SK-N-SH (cell line): ENCODE data around the gene MTHFS. TPM values are rescaled to one million over a fixed set of nuclear protein-coding genes. Genes with fewer than 3 reads are reported as not detected.
A peak's percentile ranks its signal among the peaks of the same experiment; 100 is the strongest.

Experiments
- CTCF ChIA-PET: fragments of 300-600, 350-600 bp; formaldehyde crosslinking; extraction: SDS; loops from one replicate; lab custom pipeline; 2021; lab: Yijun Ruan, JAX
- POLR2A ChIA-PET: fragments of 350-600 bp; sonication (Branson Sonifier 250); formaldehyde crosslinking; extraction: SDS; loops from one replicate; lab custom pipeline; 2020; ENCODE audit warnings: antibody characterized with exemption, inconsistent platforms; lab: Yijun Ruan, JAX
- DNase-seq: peaks from one replicate; pipeline ENCODE4 v3.0.0; 2012
- H2AFZ ChIP-seq: fragments of 200-600 bp; sonication (generic); 2 replicates; pipeline ENCODE4 v1.8.1; 2016; ENCODE audit warnings: antibody characterized with exemption, mild to moderate bottlenecking, low read depth
- H3F3A ChIP-seq: fragments of 200-600 bp; sonication (generic); replicated peaks from 2 replicates; pipeline ENCODE3; 2016; ENCODE audit warnings: antibody characterized with exemption, mild to moderate bottlenecking; ENCODE audit not compliant: insufficient read depth
- H3K27ac ChIP-seq, 2 experiments: fragments of 200-500 bp in 1 of 2; fragments of 200-600 bp in 1 of 2; sonication (Bioruptor generic) in 1 of 2; sonication (generic), shearing (Covaris generic) in 1 of 2; 2 replicates each; pipeline versions ENCODE4 v1.5.1 to v1.6.1; 2014 to 2016; ENCODE audit warnings: low read depth in 2 of 2, inconsistent platforms in 1 of 2, low read length in 1 of 2, mild to moderate bottlenecking in 1 of 2, mixed read lengths in 1 of 2
- H3K27me3 ChIP-seq: fragments of 200-600 bp; sonication (generic), shearing (Covaris generic); 2 replicates; pipeline ENCODE4 v1.6.1; 2016; ENCODE audit warnings: mixed run types; ENCODE audit not compliant: insufficient read depth
- H3K36me3 ChIP-seq, 2 experiments: fragments of 200-500 bp in 1 of 2; fragments of 200-600 bp in 1 of 2; sonication (Bioruptor generic) in 1 of 2; sonication (generic) in 1 of 2; replicated peaks in 1 of 2; 2 replicates each; pipeline versions ENCODE3 to v1.5.1; 2014 to 2016; ENCODE audit warnings: low read length in 1 of 2, mild to moderate bottlenecking in 1 of 2; ENCODE audit not compliant: insufficient read depth in 2 of 2, control insufficient read depth in 1 of 2
- H3K4me1 ChIP-seq, 2 experiments: fragments of 200-500 bp in 1 of 2; fragments of 200-600 bp in 1 of 2; sonication (Bioruptor generic) in 1 of 2; sonication (generic), shearing (Covaris generic) in 1 of 2; 2 replicates each; pipeline versions ENCODE4 v1.5.1 to v1.6.1; 2014 to 2016; ENCODE audit warnings: low read depth in 1 of 2, low read length in 1 of 2, mixed run types in 1 of 2; ENCODE audit not compliant: insufficient read depth in 2 of 2, control insufficient read depth in 1 of 2
- H3K4me2 ChIP-seq: fragments of 200-600 bp; sonication (generic), shearing (Covaris generic); 2 replicates; pipeline ENCODE4 v1.6.1; 2017; ENCODE audit warnings: mixed run types
- H3K4me3 ChIP-seq, 2 experiments: fragments of 200-500 bp in 1 of 2; fragments of 200-600 bp in 1 of 2; sonication (Bioruptor generic) in 1 of 2; sonication (generic), shearing (Covaris generic) in 1 of 2; 2 replicates each; pipeline versions ENCODE4 v1.5.1 to v1.8.1; 2014 to 2016; ENCODE audit warnings: low read depth in 2 of 2, inconsistent platforms in 1 of 2, low read length in 1 of 2, mild to moderate bottlenecking in 1 of 2, mixed read lengths in 1 of 2, moderate library complexity in 1 of 2
- H3K79me2 ChIP-seq: fragments of 200-600 bp; sonication (generic); 2 replicates; pipeline ENCODE4 v1.8.1; 2017; ENCODE audit warnings: mild to moderate bottlenecking; ENCODE audit not compliant: insufficient read depth
- H3K9ac ChIP-seq: fragments of 200-600 bp; sonication (generic); 2 replicates; pipeline ENCODE4 v1.6.1; 2017; ENCODE audit warnings: mixed run types
- H3K9me2 ChIP-seq: fragments of 200-600 bp; sonication (generic); 2 replicates; pipeline ENCODE4 v1.6.1; 2017; ENCODE audit warnings: mixed run types
- H3K9me3 ChIP-seq: fragments of 200-600 bp; sonication (generic); 2 replicates; pipeline ENCODE4 v1.6.1; 2017; ENCODE audit warnings: mixed run types, mild to moderate bottlenecking, moderate library complexity
- H4K20me1 ChIP-seq: fragments of 200-600 bp; sonication (generic); 2 replicates; pipeline ENCODE4 v1.6.1; 2017; ENCODE audit warnings: mild to moderate bottlenecking, mixed run types; ENCODE audit not compliant: insufficient read depth
- CHD2 ChIP-seq: fragments of 150-350 bp; IDR thresholded peaks from 2 replicates; pipeline ENCODE4 v1.6.1; 2018; ENCODE audit warnings: low read length; ENCODE audit not compliant: partially characterized antibody
- FOXM1 ChIP-seq: IDR thresholded peaks from 2 replicates; pipeline ENCODE4 v1.4.0; 2012; ENCODE audit warnings: low read depth, mild to moderate bottlenecking
- MXI1 ChIP-seq: IDR thresholded peaks from 2 replicates; pipeline ENCODE4 v1.6.1; 2012; ENCODE audit warnings: mild to moderate bottlenecking, low read depth, low read length, improper control_type of control experiment
- NFIC ChIP-seq: IDR thresholded peaks from 2 replicates; pipeline ENCODE4 v1.4.0; 2012; ENCODE audit warnings: borderline replicate concordance
- NRF1 ChIP-seq: IDR thresholded peaks from 2 replicates; pipeline ENCODE4 v1.6.1; 2012; ENCODE audit warnings: low read depth, mild to moderate bottlenecking, low read length
- RFX5 ChIP-seq: IDR thresholded peaks from 2 replicates; pipeline ENCODE4 v1.6.1; 2012; ENCODE audit warnings: mild to moderate bottlenecking, improper control_type of control experiment, low read length
- TAF1 ChIP-seq: IDR thresholded peaks from 2 replicates; pipeline ENCODE4 v1.6.1; 2012; ENCODE audit warnings: low read depth, mild to moderate bottlenecking, low read length, moderate library complexity, borderline replicate concordance
- WGBS: methylation state at CpG from one replicate; pipeline ENCODE4 v1.1.6; 2017; ENCODE audit warnings: low lambda C conversion rate; 5-methylcytosine and 5-hydroxymethylcytosine counted together
- polyA plus RNA-seq, 3 experiments: library from polyadenylated mRNA; depleted of rRNA; stranded (reverse); fragments of >200 nt; gene quantifications; 2 replicates each; pipeline ENCODE4 v1.2.3, GENCODE V29; 2012
- TF ChIP-seq, protein P1 (sequence below): IDR thresholded peaks from 2 replicates; pipeline ENCODE4 v1.6.1; 2012; ENCODE audit warnings: mild to moderate bottlenecking, low read depth, low read length, moderate library complexity

MTHFS gene
- polyA plus RNA-seq, 1 of the 3 experiments (the other 2 are of a cell fraction) = 21.9 TPM

DNA sequence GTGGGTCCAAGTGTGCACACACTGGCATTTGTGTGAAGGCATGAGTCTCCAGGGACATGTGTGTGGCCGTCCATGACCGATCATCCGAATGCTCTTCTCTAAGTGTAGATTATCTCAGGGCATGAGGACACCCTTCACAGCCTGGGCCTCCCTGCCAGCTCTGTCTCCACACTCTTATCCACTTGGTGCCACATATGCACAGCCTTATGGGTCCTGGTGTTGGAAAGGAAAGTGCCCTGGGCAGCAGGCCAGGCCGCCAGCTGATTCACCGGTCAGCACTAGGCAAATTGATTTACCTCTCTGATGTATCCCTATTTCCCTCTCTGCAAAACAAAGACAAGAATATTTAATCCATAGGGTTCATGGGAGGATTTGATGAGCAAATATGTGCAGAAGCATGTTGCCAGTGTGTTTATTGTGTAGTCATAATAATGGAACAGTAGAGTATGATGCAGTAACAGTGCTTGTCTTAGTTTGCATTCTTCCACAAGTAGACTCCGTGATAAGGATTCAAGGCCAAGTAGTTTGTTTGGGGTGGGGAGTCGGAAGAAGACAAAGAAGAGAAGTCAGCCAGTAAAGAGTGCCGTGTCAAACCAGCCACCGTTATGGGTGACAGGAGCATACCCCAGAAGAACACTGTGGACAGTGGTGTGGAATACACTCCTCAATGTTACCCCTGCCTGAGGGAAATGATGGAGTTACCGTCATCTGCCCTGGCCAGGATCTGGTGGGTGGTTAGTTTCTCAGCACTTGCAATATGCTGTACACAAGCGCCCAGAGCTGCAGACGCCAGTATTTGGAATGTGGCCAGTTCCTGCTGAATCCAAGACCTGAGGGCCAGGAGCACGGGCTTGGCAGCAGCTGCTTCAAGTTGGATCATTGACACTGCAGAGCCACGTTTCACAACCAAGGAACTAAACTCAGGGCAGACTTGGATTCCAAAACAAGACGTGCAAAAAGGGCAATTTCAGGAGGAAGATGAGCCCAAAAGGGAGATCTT lies 85.1 kb downstream of the MTHFS start:
- H3K27ac ChIP-seq = peak overlapping the region in 1 of 2 experiments; percentile 63; a peak in 2 of 4 replicates
- CTCF ChIA-PET = interaction anchor here (1.3 kb wide), 1 partner anchor 432 kb away, joined by 5 read pairs; no protein-coding TSS in a partner anchor
- no peak overlapping the region for H2AFZ ChIP-seq
- no peak overlapping the region for H3K4me3 ChIP-seq
- POLR2A ChIA-PET = no interaction called here
- no peaks in the 10 kb centered on the region for H3K9me2 ChIP-seq
- no peak overlapping the region for H3K9ac ChIP-seq
- no peaks in the 10 kb centered on the region for H4K20me1 ChIP-seq
- WGBS = 49% methylated on average over 15 of the region's 15 CpGs
- H3K4me1 ChIP-seq = peaks cover 0 to 37% of the 10 kb centered on the region in 2 experiments; a peak in 2 of 4 replicates
- no peaks in the 10 kb centered on the region for H3K9me3 ChIP-seq
- H3K4me2 ChIP-seq = no peak overlapping the region
- H3K27me3 ChIP-seq = no peaks in the 10 kb centered on the region
- H3K36me3 ChIP-seq = no peaks in the 10 kb centered on the region
- peak; percentile 71 for DNase-seq
- TF ChIP-seq CHD2 = peak; percentile 29
- TF ChIP-seq NFIC = peak; percentile 41
- TF ChIP-seq, protein P1, sequence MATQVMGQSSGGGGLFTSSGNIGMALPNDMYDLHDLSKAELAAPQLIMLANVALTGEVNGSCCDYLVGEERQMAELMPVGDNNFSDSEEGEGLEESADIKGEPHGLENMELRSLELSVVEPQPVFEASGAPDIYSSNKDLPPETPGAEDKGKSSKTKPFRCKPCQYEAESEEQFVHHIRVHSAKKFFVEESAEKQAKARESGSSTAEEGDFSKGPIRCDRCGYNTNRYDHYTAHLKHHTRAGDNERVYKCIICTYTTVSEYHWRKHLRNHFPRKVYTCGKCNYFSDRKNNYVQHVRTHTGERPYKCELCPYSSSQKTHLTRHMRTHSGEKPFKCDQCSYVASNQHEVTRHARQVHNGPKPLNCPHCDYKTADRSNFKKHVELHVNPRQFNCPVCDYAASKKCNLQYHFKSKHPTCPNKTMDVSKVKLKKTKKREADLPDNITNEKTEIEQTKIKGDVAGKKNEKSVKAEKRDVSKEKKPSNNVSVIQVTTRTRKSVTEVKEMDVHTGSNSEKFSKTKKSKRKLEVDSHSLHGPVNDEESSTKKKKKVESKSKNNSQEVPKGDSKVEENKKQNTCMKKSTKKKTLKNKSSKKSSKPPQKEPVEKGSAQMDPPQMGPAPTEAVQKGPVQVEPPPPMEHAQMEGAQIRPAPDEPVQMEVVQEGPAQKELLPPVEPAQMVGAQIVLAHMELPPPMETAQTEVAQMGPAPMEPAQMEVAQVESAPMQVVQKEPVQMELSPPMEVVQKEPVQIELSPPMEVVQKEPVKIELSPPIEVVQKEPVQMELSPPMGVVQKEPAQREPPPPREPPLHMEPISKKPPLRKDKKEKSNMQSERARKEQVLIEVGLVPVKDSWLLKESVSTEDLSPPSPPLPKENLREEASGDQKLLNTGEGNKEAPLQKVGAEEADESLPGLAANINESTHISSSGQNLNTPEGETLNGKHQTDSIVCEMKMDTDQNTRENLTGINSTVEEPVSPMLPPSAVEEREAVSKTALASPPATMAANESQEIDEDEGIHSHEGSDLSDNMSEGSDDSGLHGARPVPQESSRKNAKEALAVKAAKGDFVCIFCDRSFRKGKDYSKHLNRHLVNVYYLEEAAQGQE = no peak
- 0 out of 2 replicates have a peak, but pooled peaks have one; percentile 25 for TF ChIP-seq MXI1
- no peaks in the 10 kb centered on the region for H3K79me2 ChIP-seq
- no peaks in the 10 kb centered on the region for H3F3A ChIP-seq

GRCh38 chr15:79804838-79805237 lies 92.0 kb downstream of the MTHFS start:
- Histone ChIP-seq H3K4me3 (no peak overlapping the region), H3K4me2 (no peak overlapping the region), H3K36me3 (no peaks in the 10 kb centered on the region), H4K20me1 (no peaks in the 10 kb centered on the region), H3K79me2 (no peaks in the 10 kb centered on the region), H3K27me3 (no peaks in the 10 kb centered on the region), H3K4me1 (no peaks in the 10 kb centered on the region), H3K9me3 (no peaks in the 10 kb centered on the region), H2AFZ (no peak overlapping the region), H3K27ac (no peak overlapping the region), H3F3A (no peaks in the 10 kb centered on the region), H3K9me2 (no peaks in the 10 kb centered on the region), H3K9ac (no peak overlapping the region)
- no peak for DNase-seq
- ChIA-PET CTCF (interaction anchor here (0.7 to 1.3 kb wide), 2 partner anchors 49 to 423 kb away, joined by 3 to 5 read pairs; no protein-coding TSS in a partner anchor), POLR2A (no interaction called here)
- no peak for TF ChIP-seq RFX5
- TF ChIP-seq TAF1 = no peak
- TF ChIP-seq FOXM1 = no peak
- no peak for TF ChIP-seq NRF1
- WGBS = 98% methylated on average over 2 of the region's 2 CpGs
